HCT116 (cell line): ENCODE measurements around the gene RAB11FIP2. TPM values are rescaled to one million over a fixed set of nuclear protein-coding genes. Genes with fewer than 3 reads are reported as not detected.

Experiments used
- ATAC-seq: fragments of 200-7000 bp; cut with Tn5 transposase; 2 replicates; pipeline ENCODE4 v1.9.1; 2020; ENCODE audit warnings: mild to moderate bottlenecking, moderate library complexity
- BruUV-seq: library from RNA; stranded (reverse); fragments of 400-500 nt; replicated peaks from 2 replicates; lab custom pipeline; 2021; lab: Mats Ljungman, UMichigan
- CTCF ChIA-PET: fragments of 300-600 bp; sonication (Branson Sonifier 250); formaldehyde crosslinking; loops from one replicate; lab custom pipeline; 2021; ENCODE audit warnings: antibody characterized with exemption; lab: Charles Lee
- POLR2A ChIA-PET: fragments of 300-600, 350-600 bp; sonication (Branson Sonifier 250); formaldehyde crosslinking; loops from one replicate; lab custom pipeline; 2021; ENCODE audit warnings: antibody characterized with exemption; lab: Charles Lee
- RAD21 ChIA-PET, 2 experiments: fragments of 300-600 bp; sonication (Branson Sonifier 250); formaldehyde crosslinking; loops; one replicate each; lab custom pipeline; 2023; ENCODE audit warnings: low total read pairs in 2 of 2; ENCODE audit not compliant: uncharacterized antibody in 2 of 2, unreplicated experiment in 2 of 2, low non-redundant PET in 1 of 2; lab: Charles Lee
- DNase-seq: peaks from one replicate; pipeline ENCODE4 v3.0.0-alpha.2; 2010; ENCODE audit warnings: low read depth, low spot score
- H2AFZ ChIP-seq: fragments of 200-600 bp; shearing (Covaris generic), sonication (generic); 2 replicates; pipeline ENCODE4 v1.6.1; 2017; ENCODE audit warnings: low read depth, mixed run types, mixed read lengths, antibody characterized with exemption, low read length; ENCODE audit not compliant: poor library complexity, severe bottlenecking
- H3K27ac ChIP-seq: 2 replicates; pipeline ENCODE4 v1.5.1; 2012; ENCODE audit warnings: low read depth, low read length
- H3K27me3 ChIP-seq: fragments of 200-600 bp; sonication (generic); 2 replicates; pipeline ENCODE4 v1.6.1; 2016; ENCODE audit warnings: mixed run types, low read length, mixed read lengths; ENCODE audit not compliant: insufficient read depth
- H3K36me3 ChIP-seq, 2 experiments: fragments of 200-500 bp in 1 of 2; fragments of 200-600 bp in 1 of 2; sonication (Bioruptor generic) in 1 of 2; sonication (generic) in 1 of 2; 2 replicates each; pipeline versions ENCODE4 v1.5.1 to v1.6.1; 2014 to 2016; ENCODE audit warnings: low read length in 2 of 2, inconsistent platforms in 1 of 2, mixed read lengths in 1 of 2, mixed run types in 1 of 2; ENCODE audit not compliant: insufficient read depth in 2 of 2, control insufficient read depth in 1 of 2
- H3K4me1 ChIP-seq, 2 experiments: fragments of 200-600 bp in 1 of 2; sonication (generic) in 1 of 2; 2 replicates each; pipeline versions ENCODE4 v1.5.1 to v1.6.1; 2012 to 2017; ENCODE audit warnings: low read length in 2 of 2, inconsistent platforms in 1 of 2, mild to moderate bottlenecking in 1 of 2, mixed read lengths in 1 of 2, mixed run types in 1 of 2, moderate library complexity in 1 of 2; ENCODE audit not compliant: insufficient read depth in 2 of 2, control insufficient read depth in 1 of 2
- H3K4me2 ChIP-seq: fragments of 200-600 bp; sonication (generic); 2 replicates; pipeline ENCODE4 v1.6.1; 2017; ENCODE audit warnings: mixed run types, low read length, mixed read lengths
- H3K4me3 ChIP-seq, 2 experiments: fragments of 200-600 bp in 1 of 2; sonication (generic) in 1 of 2; replicated peaks in 1 of 2; 2 replicates each; pipeline ENCODE4 v1.5.1; 2011 to 2016; ENCODE audit warnings: low read length in 2 of 2, control low read depth in 1 of 2, low read depth in 1 of 2, mild to moderate bottlenecking in 1 of 2, mixed read lengths in 1 of 2, mixed run types in 1 of 2
- H3K79me2 ChIP-seq: fragments of 200-600 bp; sonication (generic); 2 replicates; pipeline ENCODE4 v1.6.1; 2017; ENCODE audit warnings: mild to moderate bottlenecking, mixed run types, low read length, moderate library complexity, mixed read lengths; ENCODE audit not compliant: insufficient read depth
- H3K9ac ChIP-seq: fragments of 200-600 bp; sonication (generic); 2 replicates; pipeline ENCODE4 v1.6.1; 2016; ENCODE audit warnings: low read length, mixed read lengths
- H3K9me2 ChIP-seq: fragments of 200-600 bp; sonication (generic), shearing (Covaris generic); 2 replicates; pipeline ENCODE4 v1.6.1; 2017; ENCODE audit warnings: mixed run types, mild to moderate bottlenecking, moderate library complexity; ENCODE audit not compliant: insufficient read depth
- H3K9me3 ChIP-seq, 2 experiments: fragments of 200-500 bp in 1 of 2; fragments of 200-600 bp in 1 of 2; sonication (Bioruptor generic) in 1 of 2; sonication (generic) in 1 of 2; 2 replicates each; pipeline ENCODE4 v1.6.1; 2014 to 2017; ENCODE audit warnings: low read length in 2 of 2, mixed read lengths in 2 of 2, inconsistent platforms in 1 of 2, low read depth in 1 of 2, mild to moderate bottlenecking in 1 of 2, mixed run types in 1 of 2, moderate library complexity in 1 of 2; ENCODE audit not compliant: control insufficient read depth in 1 of 2, insufficient read depth in 1 of 2
- H4K20me1 ChIP-seq: fragments of 200-600 bp; sonication (generic), shearing (Covaris generic); 2 replicates; pipeline ENCODE4 v1.6.1; 2017; ENCODE audit warnings: mixed run types, mild to moderate bottlenecking, moderate library complexity; ENCODE audit not compliant: insufficient read depth
- ATF3 ChIP-seq: IDR thresholded peaks from 2 replicates; pipeline ENCODE4 v1.6.1; 2012
- EGR1 ChIP-seq: IDR thresholded peaks from 2 replicates; pipeline ENCODE4 v1.6.1; 2012; ENCODE audit warnings: low read depth
- EZH2 ChIP-seq: fragments of 200-600 bp; sonication (generic); IDR thresholded peaks from 2 replicates; pipeline ENCODE4 v1.6.1; 2017; ENCODE audit warnings: antibody characterized with exemption, mixed run types
- EZH2phosphoT487 ChIP-seq: fragments of 200-600 bp; IDR thresholded peaks from 2 replicates; pipeline ENCODE4 v1.6.1; 2018; ENCODE audit warnings: antibody characterized with exemption, borderline replicate concordance
- FOSL1 ChIP-seq: IDR thresholded peaks from 2 replicates; pipeline ENCODE4 v1.6.1; 2012; ENCODE audit warnings: low read depth
- JUND ChIP-seq: IDR thresholded peaks from 2 replicates; pipeline ENCODE4 v1.6.1; 2012
- MAX ChIP-seq: IDR thresholded peaks from 2 replicates; pipeline ENCODE4 v1.6.1; 2012
- POLR2A ChIP-seq: IDR thresholded peaks from 2 replicates; pipeline ENCODE4 v1.7.0; 2011; ENCODE audit warnings: borderline replicate concordance; ENCODE audit not compliant: insufficient read depth, insufficient read length; ENCODE audit errors: extremely low read depth
- POLR2AphosphoS5 ChIP-seq: IDR thresholded peaks from 2 replicates; pipeline ENCODE4 v1.6.1; 2011; ENCODE audit warnings: mild to moderate bottlenecking, low read depth, low read length, moderate library complexity
- REST ChIP-seq: IDR thresholded peaks from 2 replicates; pipeline ENCODE4 v1.6.1; 2012; ENCODE audit warnings: low read depth
- SIN3A ChIP-seq: IDR thresholded peaks from 2 replicates; pipeline ENCODE4 v1.6.1; 2012; ENCODE audit warnings: low read depth
- SRF ChIP-seq: IDR thresholded peaks from 2 replicates; pipeline ENCODE4 v1.6.1; 2012; ENCODE audit warnings: low read depth
- TCF7L2 ChIP-seq: IDR thresholded peaks from 2 replicates; pipeline ENCODE4 v1.7.0; 2011; ENCODE audit warnings: borderline replicate concordance, inconsistent platforms; ENCODE audit not compliant: insufficient read depth, insufficient read length; ENCODE audit errors: extremely low read depth
- YY1 ChIP-seq: IDR thresholded peaks from 2 replicates; pipeline ENCODE4 v1.6.1; 2011; ENCODE audit warnings: low read length, low read depth, moderate library complexity, mild to moderate bottlenecking; ENCODE audit not compliant: insufficient replicate concordance; ENCODE audit errors: extremely low read depth
- ZNF274 ChIP-seq: fragments of 200-500 bp; sonication (Bioruptor generic); IDR thresholded peaks from 2 replicates; pipeline ENCODE4 v1.6.1; 2014; ENCODE audit warnings: mild to moderate bottlenecking, low read depth, low read length, inconsistent platforms
- intact Hi-C: fragments of 100-400 bp; cut with micrococcal nuclease; formaldehyde crosslinking; loops from 2 replicates; pipeline ENCODE4 v1.10.0; 2022
- total RNA-seq: library from RNA; stranded (reverse); gene quantifications from one replicate; pipeline ENCODE4 v1.2.1, GENCODE V29; 2021; ENCODE audit not compliant: unreplicated experiment

Gene RAB11FIP2
- total RNA-seq, 1 experiment from 2014 or later, result 16.8 TPM

- ATAC-seq (no peak), DNase-seq (no peak)
- Histone ChIP-seq H3K36me3 (no peaks in the 10 kb centered on the region), H4K20me1 (no peaks in the 10 kb centered on the region), H3K9me3 (no peaks in the 10 kb centered on the region), H3K4me3 (no peak overlapping the region), H3K4me2 (no peak overlapping the region), H3K27ac (no peak overlapping the region), H2AFZ (no peak overlapping the region), H3K4me1 (no peaks in the 10 kb centered on the region), H3K9ac (no peak overlapping the region), H3K79me2 (peaks cover 3% of the 10 kb centered on the region; the same call in 1 of the 2 replicates), H3K27me3 (no peaks in the 10 kb centered on the region), H3K9me2 (no peaks in the 10 kb centered on the region)
- POLR2A ChIA-PET, result interaction anchor here (0.8 kb wide), 1 partner anchor 16 kb away, joined by 3 read pairs; no protein-coding TSS in a partner anchor
- TF ChIP-seq POLR2AphosphoS5 (no peak), SIN3A (no peak), EZH2phosphoT487 (no peak), REST (no peak), JUND (no peak), POLR2A (no peak), EGR1 (no peak), SRF (no peak), ZNF274 (no peak), YY1 (no peak), MAX (no peak), TCF7L2 (no peak), FOSL1 (no peak), ATF3 (no peak), EZH2 (no peak)
- BruUV-seq, result no TSS peak
- RAD21 ChIA-PET, result no interaction called here
- intact Hi-C loops, result no loop called here
- CTCF ChIA-PET, result no interaction called here
Observed at GRCh38 chr10:118027397-118027796, 19.3 kb downstream of the RAB11FIP2 start.
